ENCODE data around the gene ADAM11.
"Not testable (repeated sequence)": the region's sequence is repeated elsewhere in the genome, so short reads cannot be mapped to it uniquely, and the experiment has no call there.

The ADAM11 gene

GRCh38 chr17:44758414-44759085 is at the start of gene ADAM11:
Gene ADAM11, plus strand, starts transcription at chr17:44758988. Its CDS starts 212 bp downstream, at chr17:44759200.
- DNase-seq (ENCODE audit: low read depth in 2 of 3, low spot score in 1 of 3): no peak

GRCh38 chr17:44719444-44719843 is 39.3 kb upstream of the ADAM11 start:
- no peak for DNase-seq (ENCODE audit: low read depth in 2 of 3, low spot score in 1 of 3)

GRCh38 chr17:44722254-44722653 is 36.5 kb upstream of the ADAM11 start:
- DNase-seq (ENCODE audit: low read depth in 2 of 3, low spot score in 1 of 3): no peak

GRCh38 chr17:44726121-44726520 is 32.7 kb upstream of the ADAM11 start:
- DNase-seq (ENCODE audit: low read depth in 2 of 3, low spot score in 1 of 3): not testable (repeated sequence)

- no peak for DNase-seq (ENCODE audit: low read depth in 2 of 3, low spot score in 1 of 3)
These were observed 25.0 kb upstream of the ADAM11 start for GRCh38 chr17:44733753-44734152.

- DNase-seq (ENCODE audit: low read depth in 2 of 3, low spot score in 1 of 3): no peak
These were observed 24.5 kb upstream of the ADAM11 start for GRCh38 chr17:44734272-44734671.

- no peak for DNase-seq (ENCODE audit: low read depth in 2 of 3, low spot score in 1 of 3)
These were observed 22.1 kb upstream of the ADAM11 start for GRCh38 chr17:44736551-44737240.

GRCh38 chr17:44738214-44738906 is 20.4 kb upstream of the ADAM11 start:
- DNase-seq (ENCODE audit: low read depth in 2 of 3, low spot score in 1 of 3): no peak

- no peak for DNase-seq (ENCODE audit: low read depth in 2 of 3, low spot score in 1 of 3)
These were observed 17.5 kb upstream of the ADAM11 start for GRCh38 chr17:44741316-44741715.

- DNase-seq (ENCODE audit: low read depth in 2 of 3, low spot score in 1 of 3): no peak
These were observed 13.5 kb upstream of the ADAM11 start for GRCh38 chr17:44745301-44745700.

GRCh38 chr17:44745738-44746137 is 13.1 kb upstream of the ADAM11 start:
- DNase-seq (ENCODE audit: low read depth in 2 of 3, low spot score in 1 of 3): not testable (repeated sequence)

GRCh38 chr17:44747566-44747965 is 11.2 kb upstream of the ADAM11 start:
- DNase-seq (ENCODE audit: low read depth in 2 of 3, low spot score in 1 of 3): no peak

- DNase-seq (ENCODE audit: low read depth in 2 of 3, low spot score in 1 of 3): no peak
These were observed 9.5 kb upstream of the ADAM11 start for GRCh38 chr17:44749076-44749979.

GRCh38 chr17:44749980-44750318 is 8.8 kb upstream of the ADAM11 start:
- DNase-seq (ENCODE audit: low read depth in 2 of 3, low spot score in 1 of 3): no peak

GRCh38 chr17:44751331-44751730 is 7.5 kb upstream of the ADAM11 start:
- no peak for DNase-seq (ENCODE audit: low read depth in 2 of 3, low spot score in 1 of 3)

GRCh38 chr17:44751806-44752205 is 7.0 kb upstream of the ADAM11 start:
- no peak for DNase-seq (ENCODE audit: low read depth in 2 of 3, low spot score in 1 of 3)

- DNase-seq (ENCODE audit: low read depth in 2 of 3, low spot score in 1 of 3): no peak
These were observed 5.6 kb upstream of the ADAM11 start for GRCh38 chr17:44752953-44753861.

GRCh38 chr17:44754276-44754675 is 4.5 kb upstream of the ADAM11 start:
- no peak for DNase-seq (ENCODE audit: low read depth in 2 of 3, low spot score in 1 of 3)

GRCh38 chr17:44755180-44755579 is 3.6 kb upstream of the ADAM11 start:
- DNase-seq (ENCODE audit: low read depth in 2 of 3, low spot score in 1 of 3): not testable (repeated sequence)

All from stimulated activated CD4-positive, alpha-beta T cell treated with anti-CD3 and anti-CD28 coated beads, Interleukin-12 subunit alpha, Interleukin-12 subunit beta, amount 100 ng/mL, for 48 hours (primary cell).